OCI-LY3 (cell line): Measurements from ENCODE around the gene ST3GAL3.

ENCODE experiments used
- EZH2phosphoT487 ChIP-seq: fragments of 200-600 bp; shearing (Covaris generic); IDR thresholded peaks from 2 replicates; pipeline ENCODE4 v1.6.1; 2018; ENCODE audit warnings: antibody characterized with exemption, mixed run types, low read depth
- TF ChIP-seq, protein P1 (sequence below): fragments of 200-600, 300-600 bp; sonication (generic); IDR thresholded peaks from 2 replicates; pipeline ENCODE4 v1.5.1; 2014; ENCODE audit warnings: antibody characterized with exemption, low read length, low read depth

DNA sequence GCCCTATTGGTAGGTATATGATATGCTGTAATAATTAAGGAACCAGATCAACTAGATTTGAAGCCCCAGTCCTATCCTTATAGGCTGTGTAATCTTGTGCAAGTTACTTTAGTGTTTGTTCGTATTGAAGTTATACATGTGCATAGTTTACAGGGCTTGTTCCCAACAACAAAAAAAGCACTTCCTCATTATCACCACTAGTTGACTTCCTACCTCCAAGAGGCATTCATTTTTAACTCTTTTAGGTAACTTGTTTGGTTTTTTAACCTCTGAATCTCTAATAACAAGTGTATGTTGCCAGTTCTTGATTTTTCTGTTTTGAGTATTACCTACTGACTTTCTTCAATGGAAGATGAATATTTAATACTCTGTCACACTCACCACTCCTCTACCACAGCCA, 71.9 kb downstream of the ST3GAL3 start:
- TF ChIP-seq, protein P1, sequence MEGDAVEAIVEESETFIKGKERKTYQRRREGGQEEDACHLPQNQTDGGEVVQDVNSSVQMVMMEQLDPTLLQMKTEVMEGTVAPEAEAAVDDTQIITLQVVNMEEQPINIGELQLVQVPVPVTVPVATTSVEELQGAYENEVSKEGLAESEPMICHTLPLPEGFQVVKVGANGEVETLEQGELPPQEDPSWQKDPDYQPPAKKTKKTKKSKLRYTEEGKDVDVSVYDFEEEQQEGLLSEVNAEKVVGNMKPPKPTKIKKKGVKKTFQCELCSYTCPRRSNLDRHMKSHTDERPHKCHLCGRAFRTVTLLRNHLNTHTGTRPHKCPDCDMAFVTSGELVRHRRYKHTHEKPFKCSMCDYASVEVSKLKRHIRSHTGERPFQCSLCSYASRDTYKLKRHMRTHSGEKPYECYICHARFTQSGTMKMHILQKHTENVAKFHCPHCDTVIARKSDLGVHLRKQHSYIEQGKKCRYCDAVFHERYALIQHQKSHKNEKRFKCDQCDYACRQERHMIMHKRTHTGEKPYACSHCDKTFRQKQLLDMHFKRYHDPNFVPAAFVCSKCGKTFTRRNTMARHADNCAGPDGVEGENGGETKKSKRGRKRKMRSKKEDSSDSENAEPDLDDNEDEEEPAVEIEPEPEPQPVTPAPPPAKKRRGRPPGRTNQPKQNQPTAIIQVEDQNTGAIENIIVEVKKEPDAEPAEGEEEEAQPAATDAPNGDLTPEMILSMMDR, result no peak
- TF ChIP-seq EZH2phosphoT487, result no peak
